HFFc6 (cell line): ENCODE data around the gene TREM1. TPM values are rescaled to one million over a fixed set of nuclear protein-coding genes. Genes with fewer than 3 reads are reported as not detected.
"Not testable (repeated sequence)": the region's sequence is repeated elsewhere in the genome, so short reads cannot be mapped to it uniquely, and the experiment has no call there.

Experiments used
- DNase-seq: peaks from one replicate; pipeline ENCODE4 v3.0.0-alpha.2; 2018
- H3K27ac Mint-ChIP-seq: 2 replicates; pipeline ENCODE4 v1.8.0; 2020; ENCODE audit warnings: mild to moderate bottlenecking, mixed read lengths
- H3K27me3 Mint-ChIP-seq: 2 replicates; pipeline ENCODE4 v1.8.0; 2021; ENCODE audit warnings: mild to moderate bottlenecking, moderate library complexity, mixed read lengths; ENCODE audit not compliant: insufficient read depth
- H3K36me3 Mint-ChIP-seq: 2 replicates; pipeline ENCODE4 v1.8.0; 2021; ENCODE audit warnings: low read depth, mixed read lengths
- H3K4me1 Mint-ChIP-seq: 2 replicates; pipeline ENCODE4 v1.8.0; 2020; ENCODE audit warnings: low read depth, mixed read lengths
- H3K4me3 Mint-ChIP-seq: 2 replicates; pipeline ENCODE4 v1.8.0; 2020; ENCODE audit warnings: mild to moderate bottlenecking, moderate library complexity, mixed read lengths
- H3K9me3 Mint-ChIP-seq: 2 replicates; pipeline ENCODE4 v1.8.0; 2020; ENCODE audit warnings: mild to moderate bottlenecking, mixed read lengths
- total RNA-seq, 6 experiments: library from RNA; stranded (reverse); fragmentation: NEBNext Ultra II Directional; extraction: Animal tissue kit (Norgen Biotek cat#: 25700); gene quantifications; 2 replicates in 1 of 6; 3 replicates in 5 of 6; pipeline ENCODE4 v1.2.3, GENCODE V29; 2021
- TF ChIP-seq, protein P1 (sequence below): fragments of 200-600 bp; sonication (generic); IDR thresholded peaks from 2 replicates; pipeline ENCODE4 v1.5.0; 2021; ENCODE audit warnings: antibody characterized with exemption, mild to moderate bottlenecking

The TREM1 gene
- total RNA-seq, 6 experiments from 2014 or later = 0.09 TPM; not detected in 5

DNA sequence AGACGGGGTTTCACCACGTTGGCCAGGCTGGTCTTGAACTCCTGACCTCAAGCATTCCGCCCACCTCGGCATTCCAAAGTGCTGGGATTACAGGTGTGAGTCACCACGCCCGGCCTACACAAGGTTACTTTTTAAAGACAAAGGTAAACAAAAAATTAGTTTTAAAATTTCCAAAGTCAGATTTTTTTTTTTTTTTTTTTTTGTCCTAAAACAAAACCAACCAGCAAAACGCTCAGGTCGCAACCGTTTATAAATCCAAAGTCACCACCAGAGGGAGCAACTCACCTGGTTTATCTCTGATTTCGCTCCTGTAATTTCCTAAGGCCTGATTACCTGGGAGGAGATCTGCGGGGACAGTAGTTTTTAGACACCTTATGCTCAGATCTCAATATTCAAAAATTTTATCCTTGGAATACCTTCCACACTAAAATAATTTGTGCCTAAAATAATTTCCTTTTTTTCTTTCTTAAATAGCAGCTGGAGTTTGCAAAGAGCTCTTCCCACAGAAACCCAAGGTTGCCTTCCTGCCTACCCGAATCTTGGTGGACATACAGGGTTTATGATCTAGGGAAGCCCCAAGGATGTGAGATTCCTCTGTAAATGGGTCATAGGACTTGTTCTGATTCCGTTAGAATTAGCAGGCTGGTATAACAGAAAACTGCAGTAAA, 19.8 kb upstream of the TREM1 start:
- H3K27me3 Mint-ChIP-seq = peaks cover 20% of the 10 kb centered on the region
- H3K4me1 Mint-ChIP-seq = no peaks in the 10 kb centered on the region
- no peak for DNase-seq
- H3K27ac Mint-ChIP-seq = no peak overlapping the region
- H3K36me3 Mint-ChIP-seq = no peaks in the 10 kb centered on the region
- H3K4me3 Mint-ChIP-seq = no peak overlapping the region
- TF ChIP-seq, protein P1, sequence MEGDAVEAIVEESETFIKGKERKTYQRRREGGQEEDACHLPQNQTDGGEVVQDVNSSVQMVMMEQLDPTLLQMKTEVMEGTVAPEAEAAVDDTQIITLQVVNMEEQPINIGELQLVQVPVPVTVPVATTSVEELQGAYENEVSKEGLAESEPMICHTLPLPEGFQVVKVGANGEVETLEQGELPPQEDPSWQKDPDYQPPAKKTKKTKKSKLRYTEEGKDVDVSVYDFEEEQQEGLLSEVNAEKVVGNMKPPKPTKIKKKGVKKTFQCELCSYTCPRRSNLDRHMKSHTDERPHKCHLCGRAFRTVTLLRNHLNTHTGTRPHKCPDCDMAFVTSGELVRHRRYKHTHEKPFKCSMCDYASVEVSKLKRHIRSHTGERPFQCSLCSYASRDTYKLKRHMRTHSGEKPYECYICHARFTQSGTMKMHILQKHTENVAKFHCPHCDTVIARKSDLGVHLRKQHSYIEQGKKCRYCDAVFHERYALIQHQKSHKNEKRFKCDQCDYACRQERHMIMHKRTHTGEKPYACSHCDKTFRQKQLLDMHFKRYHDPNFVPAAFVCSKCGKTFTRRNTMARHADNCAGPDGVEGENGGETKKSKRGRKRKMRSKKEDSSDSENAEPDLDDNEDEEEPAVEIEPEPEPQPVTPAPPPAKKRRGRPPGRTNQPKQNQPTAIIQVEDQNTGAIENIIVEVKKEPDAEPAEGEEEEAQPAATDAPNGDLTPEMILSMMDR = peak; percentile 87
- H3K9me3 Mint-ChIP-seq = no peaks in the 10 kb centered on the region; the same call in 1 of the 2 replicates

DNA sequence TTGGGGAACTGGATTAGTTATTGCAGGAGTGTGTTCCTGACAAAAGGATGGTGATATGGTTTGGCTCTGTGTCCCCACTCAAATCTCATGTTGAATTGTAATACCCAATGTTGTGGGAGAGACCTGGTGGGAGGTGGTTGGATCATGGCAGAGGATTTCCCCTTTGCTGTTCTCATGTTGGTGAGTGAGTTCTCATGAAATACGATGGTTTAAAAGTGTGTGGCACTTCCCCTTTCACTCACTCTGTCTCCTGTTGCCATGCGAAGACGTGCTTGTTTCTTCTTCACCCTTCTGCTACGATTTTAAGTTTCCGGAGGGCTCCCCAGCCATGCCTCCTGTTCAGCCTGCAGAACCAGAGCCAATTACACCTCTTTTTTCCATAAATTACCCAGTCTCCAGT, 16.2 kb upstream of the TREM1 start:
- no peaks in the 10 kb centered on the region; the same call in 1 of the 2 replicates for H3K9me3 Mint-ChIP-seq
- H3K36me3 Mint-ChIP-seq = no peaks in the 10 kb centered on the region
- H3K4me3 Mint-ChIP-seq = no peak overlapping the region
- H3K27ac Mint-ChIP-seq = no peak overlapping the region
- DNase-seq = no peak
- H3K4me1 Mint-ChIP-seq = no peaks in the 10 kb centered on the region
- peaks cover 22% of the 10 kb centered on the region for H3K27me3 Mint-ChIP-seq
- TF ChIP-seq, protein P1 = no peak

DNA sequence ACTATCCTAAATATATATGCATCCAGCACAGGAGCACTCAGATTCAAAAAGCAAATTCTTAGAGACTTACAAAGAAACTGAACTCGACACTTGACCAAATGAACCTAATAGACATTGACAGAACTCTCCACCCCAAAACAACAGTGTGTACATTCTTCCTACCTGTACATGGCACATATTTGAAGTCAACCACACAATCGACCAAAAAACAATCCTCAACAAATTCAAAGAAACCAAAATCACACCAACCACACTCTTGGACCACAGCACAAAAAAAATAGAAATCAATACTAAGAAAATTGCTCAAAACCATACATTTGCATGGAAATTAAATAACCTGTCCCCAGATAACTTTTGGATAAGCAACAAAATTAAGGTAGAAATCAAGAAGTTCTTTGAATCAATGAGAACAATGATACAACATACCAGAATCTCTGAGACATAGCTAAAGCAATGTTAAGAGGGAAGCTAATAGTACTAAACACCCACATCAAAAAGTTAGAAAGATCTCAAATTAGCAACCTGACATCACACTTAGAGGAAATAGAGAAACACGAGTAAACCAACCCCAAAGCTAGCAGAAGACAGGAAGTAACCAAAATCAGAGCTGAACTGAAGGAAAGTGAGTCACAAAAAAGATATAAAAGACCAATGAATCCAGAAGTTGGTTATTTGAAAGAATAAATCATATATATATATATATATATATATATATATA, 12.5 kb upstream of the TREM1 start:
- H3K4me1 Mint-ChIP-seq = no peaks in the 10 kb centered on the region
- peaks cover 17% of the 10 kb centered on the region for H3K27me3 Mint-ChIP-seq
- H3K4me3 Mint-ChIP-seq = no peak overlapping the region
- no peaks in the 10 kb centered on the region for H3K36me3 Mint-ChIP-seq
- H3K27ac Mint-ChIP-seq = no peak overlapping the region
- peaks cover 7% of the 10 kb centered on the region; the same call in 1 of the 2 replicates for H3K9me3 Mint-ChIP-seq
- TF ChIP-seq, protein P1 = no peak
- DNase-seq = no peak

DNA sequence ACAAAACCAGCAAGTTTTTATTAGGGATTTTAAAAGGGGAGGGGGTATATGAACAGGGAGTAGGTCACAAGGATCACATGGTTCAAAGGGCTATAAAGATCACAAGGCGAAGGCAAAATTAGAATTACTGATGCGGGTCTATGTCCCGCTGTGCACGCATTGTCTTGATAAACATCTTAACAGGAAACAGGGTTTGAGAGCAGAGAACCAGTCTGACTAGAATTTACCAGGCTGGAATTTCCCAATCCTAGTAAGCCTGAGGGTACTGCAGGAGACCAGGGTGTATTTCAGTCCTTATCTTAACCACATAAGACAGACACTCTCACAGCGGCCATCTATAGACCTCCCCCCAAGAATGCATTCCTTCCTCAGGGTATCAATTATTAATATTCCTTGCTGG, 10.8 kb upstream of the TREM1 start:
- not testable (repeated sequence) for H3K36me3 Mint-ChIP-seq, H3K4me1 Mint-ChIP-seq, H3K4me3 Mint-ChIP-seq, H3K9me3 Mint-ChIP-seq, DNase-seq, H3K27ac Mint-ChIP-seq
- H3K27me3 Mint-ChIP-seq = peaks cover 16% of the 10 kb centered on the region

DNA sequence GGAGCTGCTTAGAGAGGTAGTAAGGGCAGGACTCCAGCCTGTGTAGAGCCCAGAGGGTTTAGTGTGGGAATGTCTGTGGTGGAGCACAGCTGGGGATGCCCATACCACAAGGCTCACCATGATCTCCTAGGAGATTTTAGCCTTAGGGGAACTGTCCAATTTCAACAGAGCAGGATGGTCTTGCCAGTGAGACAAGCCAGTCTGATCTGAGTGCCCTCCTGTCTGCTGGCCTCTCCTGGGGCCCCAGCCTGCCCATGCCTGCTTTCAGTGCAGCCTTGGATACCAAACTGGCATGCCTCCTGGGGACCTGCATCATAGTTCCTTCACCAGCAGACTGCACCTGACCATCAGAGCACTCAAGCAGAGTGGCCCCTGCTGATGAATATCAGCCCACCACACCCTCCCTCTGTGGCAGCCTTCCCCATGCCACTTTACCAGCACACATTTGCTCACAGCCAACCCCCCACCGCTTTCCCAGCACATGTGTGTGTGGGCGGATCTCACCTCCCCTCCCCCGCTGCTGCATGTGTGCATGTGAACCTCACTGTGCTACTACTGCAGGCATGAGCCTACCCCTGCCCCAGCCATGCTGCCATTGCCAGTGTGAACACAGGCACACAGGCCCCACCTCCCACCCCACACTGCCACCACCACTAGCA, 7.9 kb upstream of the TREM1 start:
- Mint-ChIP-seq H3K27ac (no peak overlapping the region), H3K4me1 (no peaks in the 10 kb centered on the region), H3K27me3 (peaks cover 19% of the 10 kb centered on the region), H3K36me3 (no peaks in the 10 kb centered on the region), H3K9me3 (0 out of 2 replicates have a peak, but pooled peaks cover 7% of the 10 kb centered on the region), H3K4me3 (no peak overlapping the region)
- no peak for DNase-seq
- TF ChIP-seq, protein P1 = no peak

DNA sequence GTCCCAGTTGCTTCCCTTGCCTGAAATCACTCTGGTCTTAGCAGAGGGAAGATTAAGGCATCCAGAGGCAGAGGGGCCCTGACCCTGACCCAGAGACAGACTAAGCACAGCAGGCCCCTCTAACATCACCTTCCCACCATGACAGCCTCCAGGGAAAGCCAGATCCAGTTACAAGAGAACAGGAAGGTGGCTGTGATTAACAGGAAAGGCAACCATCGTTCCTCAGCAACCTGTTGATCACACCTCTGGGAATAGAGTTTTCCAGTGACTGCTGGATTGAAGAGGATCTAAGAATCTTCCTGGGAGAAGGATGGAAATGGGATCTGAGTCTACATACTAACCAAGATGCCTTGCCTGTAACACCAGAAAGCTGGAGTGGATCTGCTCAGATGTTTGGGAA, 5.2 kb upstream of the TREM1 start:
- Mint-ChIP-seq H3K36me3 (no peaks in the 10 kb centered on the region), H3K27ac (no peak overlapping the region), H3K4me3 (no peak overlapping the region), H3K9me3 (0 out of 2 replicates have a peak, but pooled peaks cover under 1% of the 10 kb centered on the region), H3K27me3 (peaks cover 13% of the 10 kb centered on the region), H3K4me1 (peaks cover 1% of the 10 kb centered on the region)
- TF ChIP-seq, protein P1 = no peak
- no peak for DNase-seq
